Measurements from ENCODE around the gene TINAG. TPM values are rescaled to one million over a fixed set of nuclear protein-coding genes. Genes with fewer than 3 reads are reported as not detected.

The TINAG gene, protein sequence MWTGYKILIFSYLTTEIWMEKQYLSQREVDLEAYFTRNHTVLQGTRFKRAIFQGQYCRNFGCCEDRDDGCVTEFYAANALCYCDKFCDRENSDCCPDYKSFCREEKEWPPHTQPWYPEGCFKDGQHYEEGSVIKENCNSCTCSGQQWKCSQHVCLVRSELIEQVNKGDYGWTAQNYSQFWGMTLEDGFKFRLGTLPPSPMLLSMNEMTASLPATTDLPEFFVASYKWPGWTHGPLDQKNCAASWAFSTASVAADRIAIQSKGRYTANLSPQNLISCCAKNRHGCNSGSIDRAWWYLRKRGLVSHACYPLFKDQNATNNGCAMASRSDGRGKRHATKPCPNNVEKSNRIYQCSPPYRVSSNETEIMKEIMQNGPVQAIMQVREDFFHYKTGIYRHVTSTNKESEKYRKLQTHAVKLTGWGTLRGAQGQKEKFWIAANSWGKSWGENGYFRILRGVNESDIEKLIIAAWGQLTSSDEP
- total RNA-seq, result not detected in 2 replicates

DNA sequence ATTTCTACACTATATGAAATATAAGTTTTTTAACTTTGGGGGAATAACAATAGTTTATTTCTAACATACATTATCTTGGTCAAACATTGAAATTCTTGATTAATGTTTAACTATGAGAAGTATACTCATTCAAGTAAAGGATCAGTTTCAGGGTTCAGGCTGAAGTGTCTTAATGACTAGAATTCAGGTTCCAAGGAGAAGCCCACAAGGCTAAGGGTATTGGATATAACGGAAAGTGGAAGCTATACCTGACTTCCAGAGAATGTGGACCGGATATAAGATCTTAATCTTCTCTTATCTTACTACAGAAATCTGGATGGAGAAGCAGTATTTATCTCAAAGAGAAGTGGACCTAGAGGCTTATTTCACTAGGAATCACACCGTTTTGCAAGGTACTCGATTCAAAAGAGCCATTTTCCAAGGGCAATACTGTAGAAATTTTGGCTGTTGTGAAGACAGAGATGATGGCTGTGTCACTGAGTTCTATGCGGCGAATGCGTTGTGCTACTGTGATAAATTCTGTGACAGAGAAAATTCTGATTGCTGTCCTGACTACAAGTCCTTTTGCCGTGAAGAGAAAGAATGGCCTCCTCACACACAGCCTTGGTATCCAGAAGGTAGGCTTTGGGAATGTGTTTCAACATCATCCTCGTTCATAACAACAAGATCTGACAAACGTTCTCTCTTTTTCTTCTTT, at the start of gene TINAG:
Gene TINAG, plus strand, starts transcription at position 153 of the 697 bp plus-strand sequence. Its CDS starts 110 bp downstream, at position 263.

Other genes starting within 250 kb of the TINAG start
- not detected in 2 replicates for gene MLIP, start 197.0 kb upstream of the TINAG start, total RNA-seq

Measured in smooth muscle cell of bladder (primary cell).